K562 (cell line): ENCODE results near the gene DCP1B. TPM values are rescaled to one million over a fixed set of nuclear protein-coding genes. Genes with fewer than 3 reads are reported as not detected.
A peak's percentile ranks its signal among the peaks of the same experiment; 100 is the strongest.

Experiments
- ATAC-seq: fragments of 200-7000 bp; cut with Tn5 transposase; 3 replicates; pipeline ENCODE4 v1.9.1; 2020; ENCODE audit warnings: moderate library complexity
- BruUV-seq: library from RNA; stranded (reverse); fragments of 400-500 nt; replicated peaks from 2 replicates; lab custom pipeline; 2021; lab: Mats Ljungman, UMichigan
- CTCF ChIA-PET: fragments of 300-600 bp; formaldehyde crosslinking; extraction: SDS; loops from one replicate; lab custom pipeline; 2021; ENCODE audit warnings: low intra/inter-chr PET ratio; lab: Yijun Ruan, JAX
- POLR2A ChIA-PET: fragments of 300-600, 350-650 bp; sonication (Branson Sonifier 250); formaldehyde crosslinking; extraction: SDS; loops from one replicate; lab custom pipeline; 2021; ENCODE audit warnings: antibody characterized with exemption, inconsistent platforms; lab: Yijun Ruan, JAX
- DNase-seq, 4 experiments: peaks; one replicate each; pipeline versions ENCODE4 v3.0.0 to v3.0.0-alpha.2; 2011 to 2018; ENCODE audit warnings: low spot score in 3 of 4, mixed read lengths in 3 of 4; ENCODE audit errors: extremely low read depth in 1 of 4
- FAIRE-seq: peaks from 2 replicates; lab custom pipeline; 2011; peaks lifted over from hg19 to GRCh38; lab: Jason Lieb, UNC
- H2AFZ ChIP-seq: 2 replicates; pipeline ENCODE4 v1.6.0; 2011; ENCODE audit warnings: low read depth, low read length, control low read depth, inconsistent platforms
- H3K27ac ChIP-seq: fragments of 200-600 bp; 3 replicates; pipeline ENCODE4 v1.8.0; 2011; ENCODE audit warnings: low read depth, mild to moderate bottlenecking, control low read depth, inconsistent platforms, low read length, moderate library complexity, mixed read lengths; ENCODE audit errors: extremely low read depth
- H3K27me3 ChIP-seq, 2 experiments: fragments of 300-600 bp in 1 of 2; 2 replicates in 1 of 2; 3 replicates in 1 of 2; pipeline versions ENCODE4 v1.6.0 to v1.8.0; 2011; ENCODE audit warnings: inconsistent platforms in 2 of 2, low read length in 2 of 2, mild to moderate bottlenecking in 1 of 2, mixed read lengths in 1 of 2, moderate library complexity in 1 of 2; ENCODE audit not compliant: control insufficient read depth in 2 of 2, insufficient read depth in 2 of 2
- H3K36me3 ChIP-seq: fragments of 300-600 bp; 3 replicates; pipeline ENCODE4 v1.8.0; 2011; ENCODE audit warnings: mild to moderate bottlenecking, low read length, inconsistent platforms; ENCODE audit not compliant: control insufficient read depth, insufficient read depth
- H3K4me1 ChIP-seq, 2 experiments: fragments of 200-600 bp in 1 of 2; replicated peaks in 1 of 2; 2 replicates in 1 of 2; 3 replicates in 1 of 2; pipeline versions ENCODE4 v1.5.1 to v1.8.0; 2011; ENCODE audit warnings: inconsistent platforms in 2 of 2, low read length in 2 of 2, mild to moderate bottlenecking in 1 of 2, mixed read lengths in 1 of 2, moderate library complexity in 1 of 2; ENCODE audit not compliant: control insufficient read depth in 2 of 2, insufficient read depth in 2 of 2
- H3K4me2 ChIP-seq: 2 replicates; pipeline ENCODE4 v1.6.1; 2011; ENCODE audit warnings: low read length, control low read depth, inconsistent platforms, mixed read lengths; ENCODE audit not compliant: insufficient read depth
- H3K4me3 ChIP-seq: fragments of 200-600 bp; sonication (generic), shearing (Covaris generic); 2 replicates; pipeline ENCODE4 v1.5.1; 2016; ENCODE audit warnings: control low read depth, inconsistent platforms
- H3K79me2 ChIP-seq: fragments of 200-600 bp; 3 replicates; pipeline ENCODE4 v1.8.0; 2011; ENCODE audit warnings: low read length, inconsistent platforms; ENCODE audit not compliant: control insufficient read depth, insufficient read depth
- H3K9ac ChIP-seq, 2 experiments: 2 replicates each; pipeline versions ENCODE4 v1.6.0 to v1.6.1; 2011; ENCODE audit warnings: low read depth in 2 of 2, low read length in 2 of 2, control low read depth in 1 of 2, inconsistent platforms in 1 of 2, mild to moderate bottlenecking in 1 of 2, mixed read lengths in 1 of 2; ENCODE audit not compliant: insufficient read depth in 1 of 2
- H3K9me1 ChIP-seq: one replicate; pipeline ENCODE4 v1.6.0; 2011; ENCODE audit warnings: inconsistent platforms, mild to moderate bottlenecking, low read length, moderate library complexity; ENCODE audit not compliant: control insufficient read depth, insufficient read depth
- H3K9me3 ChIP-seq: replicated peaks from 2 replicates; pipeline ENCODE4 v1.5.1; 2011; ENCODE audit warnings: low read depth, low read length, inconsistent platforms; ENCODE audit not compliant: control insufficient read depth, insufficient read depth
- H4K20me1 ChIP-seq: replicated peaks from 2 replicates; pipeline ENCODE4 v1.6.1; 2011; ENCODE audit warnings: low read length, inconsistent platforms, mixed read lengths; ENCODE audit not compliant: control insufficient read depth, insufficient read depth
- FUS ChIP-seq: fragments of 200-400 bp; formaldehyde crosslinking; optimal IDR thresholded peaks from 2 replicates; pipeline ENCODE3; 2017; ENCODE audit warnings: low read depth, low read length
- MECOM ChIP-seq: fragments of 250-450 bp; sonication (Bioruptor Pico); IDR thresholded peaks from 2 replicates; pipeline ENCODE4 v1.8.0; 2022; ENCODE audit warnings: inconsistent platforms
- PHTF2 ChIP-seq: fragments of 250-450 bp; sonication (Bioruptor Pico); IDR thresholded peaks from 2 replicates; pipeline ENCODE4 v1.5.0; 2021; ENCODE audit warnings: mild to moderate bottlenecking
- RFX1 ChIP-seq: fragments of 450-650 bp; IDR thresholded peaks from 2 replicates; pipeline ENCODE4 v1.6.1; 2016; ENCODE audit warnings: mild to moderate bottlenecking, moderate library complexity
- SRSF9 ChIP-seq: fragments of 200-400 bp; formaldehyde crosslinking; IDR thresholded peaks from 2 replicates; pipeline ENCODE4 v1.6.1; 2017; ENCODE audit warnings: low read depth, low read length, borderline replicate concordance
- THRAP3 ChIP-seq: fragments of 450-650 bp; IDR thresholded peaks from 2 replicates; pipeline ENCODE4 v1.6.1; 2016; ENCODE audit warnings: mild to moderate bottlenecking, inconsistent platforms, borderline replicate concordance
- ZFP36 ChIP-seq: fragments of 150-350 bp; IDR thresholded peaks from 2 replicates; pipeline ENCODE4 v1.6.1; 2018; ENCODE audit warnings: low read length, low read depth; ENCODE audit not compliant: partially characterized antibody
- ZNF431 ChIP-seq: sonication (generic); formaldehyde crosslinking; IDR thresholded peaks from 2 replicates; pipeline ENCODE4 v1.8.0; 2022; ENCODE audit warnings: mild to moderate bottlenecking, missing genetic modification reagents
- WGBS: fragments of 100-300 bp; shearing (Covaris generic); methylation state at CpG from one replicate; pipeline ENCODE4 v1.1.6; 2016; ENCODE audit warnings: low coverage, mixed read lengths; ENCODE audit not compliant: insufficient coverage; ENCODE audit errors: missing lambda C conversion rate; 5-methylcytosine and 5-hydroxymethylcytosine counted together
- in situ Hi-C: fragments of 300-500 bp; cut with MboI; formaldehyde crosslinking; loops from 4 replicates; pipeline ENCODE4 v1.15.0; 2018; ENCODE audit warnings: inconsistent platforms, mixed read lengths
- intact Hi-C: fragments of 100-400 bp; cut with micrococcal nuclease; formaldehyde crosslinking; loops from 2 replicates; pipeline ENCODE4 v1.14.2; 2022
- polyA plus RNA-seq, 8 experiments: library from polyadenylated mRNA; depleted of rRNA in 4 of 8; stranded (reverse) in 5 of 8; unstranded in 3 of 8; fragments of >200 nt; fragmentation: Nextera tagmentation in 2 of 8; fragmentation: Illumina TruSeq in 1 of 8; extraction: Ambion mirVana in 2 of 8; extraction: Trizol in 1 of 8; gene quantifications; 2 replicates each; pipeline versions ENCODE4 v1.2.1 to v1.2.3, GENCODE V29; 2011 to 2014; ENCODE audit warnings: inconsistent platforms in 1 of 8, missing spikeins in 1 of 8
- total RNA-seq, 7 experiments: library from RNA; depleted of rRNA in 6 of 7; stranded (reverse); fragments of >200 nt in 6 of 7; fragmentation: Illumina TruSeq in 2 of 7; extraction: Trizol in 2 of 7; gene quantifications; 2 replicates each; pipeline versions ENCODE4 v1.2.1 to v1.2.3, GENCODE V29; 2011 to 2021; ENCODE audit warnings: low replicate concordance in 1 of 7
- TF ChIP-seq, protein P1 (sequence below): IDR thresholded peaks from 2 replicates; pipeline ENCODE4 v1.6.1; 2012; ENCODE audit warnings: low read depth, low read length, improper control_type of control experiment, borderline replicate concordance

Gene DCP1B
- total and polyA plus RNA-seq, 9 of the 15 experiments (the other 6 are each of a cell fraction or from before 2014, with no cell fraction given), result 0.83 to 7.3 (median 3.4) TPM

DNA sequence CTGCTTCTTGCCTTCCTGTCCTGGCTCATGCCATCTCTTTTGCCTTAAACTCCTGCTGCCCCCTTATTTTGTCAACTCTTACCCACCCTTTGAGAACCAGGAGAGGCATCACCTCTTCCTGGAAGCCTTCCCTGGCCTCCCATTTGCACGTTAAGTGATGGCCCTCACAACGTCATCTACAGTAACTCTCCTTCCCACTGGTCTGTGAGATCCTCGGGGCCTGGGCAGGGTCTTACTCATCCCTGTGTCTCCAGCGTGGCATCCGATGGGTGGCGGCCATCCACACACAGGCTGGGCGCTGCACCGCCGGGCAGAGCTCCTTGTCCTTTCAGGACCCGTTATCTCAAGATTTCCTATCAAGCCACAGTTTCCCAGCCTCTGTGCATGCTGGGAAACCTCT lies 69.0 kb downstream of the DCP1B start:
- CTCF ChIA-PET, result interaction anchor here (0.6 kb wide), 1 partner anchor 10 kb away, joined by 4 read pairs; no protein-coding TSS in a partner anchor

DNA sequence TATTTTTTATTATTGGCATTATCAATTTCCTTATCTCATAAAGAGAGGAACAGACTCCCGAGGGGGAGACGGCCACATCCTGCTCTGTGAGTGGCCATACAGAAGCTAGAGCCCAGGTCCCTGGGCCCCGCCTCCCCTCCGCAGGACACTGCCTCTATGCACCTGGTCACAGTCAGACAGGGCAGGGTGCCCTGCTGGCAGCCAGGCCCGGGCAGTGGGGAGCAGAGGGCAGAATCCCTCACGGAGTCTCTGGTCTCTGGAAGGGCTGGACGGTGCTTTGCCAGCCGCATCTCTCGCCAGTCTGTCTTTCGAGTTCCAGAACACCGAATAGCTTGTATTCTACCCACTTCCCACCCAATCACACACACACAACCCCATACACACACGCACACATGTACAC lies 69.4 kb downstream of the DCP1B start:
- no peaks in the 10 kb centered on the region for H3K79me2 ChIP-seq
- H3K4me3 ChIP-seq, result no peak overlapping the region
- intact Hi-C loops, result no loop called here
- no peaks in the 10 kb centered on the region for H3K36me3 ChIP-seq
- ChIA-PET CTCF (interaction anchor here (0.6 kb wide), 1 partner anchor 10 kb away, joined by 4 read pairs; no protein-coding TSS in a partner anchor), POLR2A (no interaction called here)
- H3K4me1 ChIP-seq, result peaks cover 0 to 15% of the 10 kb centered on the region in 2 experiments; a peak in 1 of 5 replicates
- FAIRE-seq, result no peak
- H4K20me1 ChIP-seq, result no peaks in the 10 kb centered on the region
- no peaks in the 10 kb centered on the region for H3K9me3 ChIP-seq
- no peaks in the 10 kb centered on the region for H3K9me1 ChIP-seq
- 11% methylated on average over 11 of the region's 12 CpGs for WGBS
- BruUV-seq, result no TSS peak
- in situ Hi-C loops, result loop anchor here (5.0 kb wide), 2 partner anchors 143 to 283 kb away; no protein-coding TSS in a partner anchor
- peaks cover 0 to 27% of the 10 kb centered on the region in 2 experiments; a peak in 2 of 5 replicates for H3K27me3 ChIP-seq
- ATAC-seq, result no peak
- H3K27ac ChIP-seq, result no peak overlapping the region
- no peak overlapping the region for H3K9ac ChIP-seq
- DNase-seq, result no peak
- no peak for TF ChIP-seq RFX1
- TF ChIP-seq FUS, result no peak
- TF ChIP-seq, protein P1, sequence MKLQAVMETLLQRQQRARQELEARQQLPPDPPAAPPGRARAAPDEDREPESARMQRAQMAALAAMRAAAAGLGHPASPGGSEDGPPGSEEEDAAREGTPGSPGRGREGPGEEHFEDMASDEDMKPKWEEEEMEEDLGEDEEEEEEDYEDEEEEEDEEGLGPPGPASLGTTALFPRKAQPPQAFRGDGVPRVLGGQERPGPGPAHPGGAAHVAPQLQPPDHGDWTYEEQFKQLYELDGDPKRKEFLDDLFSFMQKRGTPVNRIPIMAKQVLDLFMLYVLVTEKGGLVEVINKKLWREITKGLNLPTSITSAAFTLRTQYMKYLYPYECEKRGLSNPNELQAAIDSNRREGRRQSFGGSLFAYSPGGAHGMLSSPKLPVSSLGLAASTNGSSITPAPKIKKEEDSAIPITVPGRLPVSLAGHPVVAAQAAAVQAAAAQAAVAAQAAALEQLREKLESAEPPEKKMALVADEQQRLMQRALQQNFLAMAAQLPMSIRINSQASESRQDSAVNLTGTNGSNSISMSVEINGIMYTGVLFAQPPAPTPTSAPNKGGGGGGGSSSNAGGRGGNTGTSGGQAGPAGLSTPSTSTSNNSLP, result no peak
- no peak for TF ChIP-seq ZNF431 (CRISPR knock-in tag)
- TF ChIP-seq SRSF9, result no peak
- TF ChIP-seq MECOM (CRISPR knock-in tag), result no peak
- TF ChIP-seq THRAP3, result no peak
- no peak overlapping the region for H3K4me2 ChIP-seq
- no peak overlapping the region for H2AFZ ChIP-seq

More for the DNA sequence above, 69.0 kb downstream of the DCP1B start:
- intact Hi-C loops (no loop called here), in situ Hi-C loops (loop anchor here (5.0 kb wide), 2 partner anchors 143 to 283 kb away; no protein-coding TSS in a partner anchor)
- Histone ChIP-seq H2AFZ (no peak overlapping the region), H3K4me1 (peaks cover 0 to 15% of the 10 kb centered on the region in 2 experiments; a peak in 1 of 5 replicates), H4K20me1 (no peaks in the 10 kb centered on the region), H3K36me3 (no peaks in the 10 kb centered on the region), H3K27me3 (peaks cover 0 to 27% of the 10 kb centered on the region in 2 experiments; a peak in 2 of 5 replicates), H3K4me3 (no peak overlapping the region), H3K9me1 (no peaks in the 10 kb centered on the region), H3K79me2 (no peaks in the 10 kb centered on the region), H3K9ac (no peak overlapping the region), H3K9me3 (no peaks in the 10 kb centered on the region), H3K27ac (no peak overlapping the region), H3K4me2 (no peak overlapping the region)
- BruUV-seq, result no TSS peak
- ATAC-seq, result no peak
- WGBS, result 15% methylated on average over 10 of the region's 10 CpGs
- TF ChIP-seq PHTF2 (CRISPR knock-in tag) (no peak), ZFP36 (peak; percentile 8)
- DNase-seq, result no peak
- no peak for FAIRE-seq
- POLR2A ChIA-PET, result no interaction called here
